IPS-11a (cell line): ENCODE measurements around the gene FDX1.
"Not testable (repeated sequence)": the region's sequence is repeated elsewhere in the genome, so short reads cannot be mapped to it uniquely, and the experiment has no call there.

Source experiments
- H3K4me3 ChIP-seq: one replicate; pipeline ENCODE4 v1.5.1; 2013; ENCODE audit warnings: low read depth, low read length, control low read depth

FDX1 gene, protein sequence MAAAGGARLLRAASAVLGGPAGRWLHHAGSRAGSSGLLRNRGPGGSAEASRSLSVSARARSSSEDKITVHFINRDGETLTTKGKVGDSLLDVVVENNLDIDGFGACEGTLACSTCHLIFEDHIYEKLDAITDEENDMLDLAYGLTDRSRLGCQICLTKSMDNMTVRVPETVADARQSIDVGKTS

DNA sequence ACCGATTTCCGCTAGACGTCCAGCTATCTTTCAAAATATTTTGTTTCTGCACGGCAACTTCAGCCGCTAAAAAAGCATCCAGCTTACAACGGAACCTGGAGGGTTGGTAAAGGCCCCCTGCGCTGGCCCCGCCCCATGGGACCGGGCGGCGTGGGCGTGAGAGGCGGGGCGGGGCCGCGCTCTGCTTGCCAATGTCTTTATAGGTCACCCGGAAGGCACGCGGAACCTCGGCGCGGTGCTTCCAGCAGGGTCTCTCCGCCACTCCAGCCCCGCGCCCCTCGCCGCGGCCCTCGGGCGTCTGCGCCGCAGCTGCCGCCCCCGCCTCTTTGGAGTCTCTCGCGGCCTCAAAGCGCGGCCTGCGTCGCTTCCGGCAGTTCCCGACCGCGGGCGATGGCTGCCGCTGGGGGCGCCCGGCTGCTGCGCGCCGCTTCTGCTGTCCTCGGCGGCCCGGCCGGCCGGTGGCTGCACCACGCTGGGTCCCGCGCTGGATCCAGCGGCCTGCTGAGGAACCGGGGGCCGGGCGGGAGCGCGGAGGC lies at the start of gene FDX1:
Gene FDX1 (plus strand): TSS at position 218 of the 536 bp plus-strand sequence. CDS start 173 bp downstream, at position 391.
- peak within 1 kb of the TSS; percentile 84 for H3K4me3 ChIP-seq

DNA sequence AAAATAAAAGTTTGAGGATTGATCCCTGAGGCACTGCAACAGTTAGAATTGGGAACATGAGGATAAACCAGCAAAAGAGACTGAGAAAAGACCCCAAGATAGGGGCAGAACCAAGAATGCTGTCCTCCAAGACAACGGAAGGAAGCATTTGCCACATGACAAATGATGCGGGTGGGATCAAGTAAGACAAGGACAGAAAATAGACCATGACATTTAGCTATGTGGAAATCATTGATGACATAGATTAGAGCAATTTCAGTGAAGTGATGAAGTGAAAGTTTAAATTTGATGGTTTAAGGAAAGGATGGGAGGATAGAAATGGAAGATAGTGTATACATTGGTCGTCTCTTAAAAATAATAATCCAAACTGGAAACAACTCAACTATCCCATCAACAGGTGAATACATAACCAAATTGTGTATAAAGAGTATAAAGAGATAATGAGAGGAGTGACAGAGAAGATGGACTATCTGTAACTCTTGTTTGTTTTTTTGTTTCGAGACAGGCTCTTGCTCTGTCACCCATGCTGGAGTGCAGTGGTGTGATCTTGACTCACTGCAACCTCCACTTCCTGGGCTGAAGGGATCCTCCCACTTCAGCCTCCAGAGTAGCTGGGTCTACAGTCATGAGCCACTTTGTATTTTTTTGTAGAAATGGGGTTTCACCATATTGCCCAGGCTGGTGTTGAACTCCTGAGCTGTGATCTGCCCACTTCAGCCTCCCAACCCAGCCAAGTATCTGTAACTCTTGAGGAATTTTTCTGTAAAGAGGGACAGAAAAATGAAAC lies 48.7 kb upstream of the FDX1 start:
- no peak overlapping the region for H3K4me3 ChIP-seq

DNA sequence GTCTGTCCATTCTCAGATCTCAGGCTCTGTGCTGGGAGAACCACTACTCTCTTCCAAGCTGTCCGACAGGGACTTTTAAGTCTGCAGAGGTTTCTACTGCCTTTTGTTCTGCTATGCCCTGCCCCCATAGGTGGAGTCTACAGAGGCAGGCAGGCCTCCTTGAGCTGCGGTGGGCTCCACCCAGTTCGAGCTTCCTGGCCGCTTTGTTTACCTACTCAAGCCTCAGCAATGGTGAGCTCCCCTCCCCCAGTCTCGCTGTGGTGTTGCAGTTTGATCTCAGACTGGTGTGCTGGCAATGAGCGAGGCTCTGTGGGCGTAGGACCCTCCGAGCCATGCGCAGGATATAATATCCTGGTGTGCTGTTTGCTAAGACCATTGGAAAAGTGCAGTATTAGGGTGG lies 41.5 kb upstream of the FDX1 start:
- not testable (repeated sequence) for H3K4me3 ChIP-seq

DNA sequence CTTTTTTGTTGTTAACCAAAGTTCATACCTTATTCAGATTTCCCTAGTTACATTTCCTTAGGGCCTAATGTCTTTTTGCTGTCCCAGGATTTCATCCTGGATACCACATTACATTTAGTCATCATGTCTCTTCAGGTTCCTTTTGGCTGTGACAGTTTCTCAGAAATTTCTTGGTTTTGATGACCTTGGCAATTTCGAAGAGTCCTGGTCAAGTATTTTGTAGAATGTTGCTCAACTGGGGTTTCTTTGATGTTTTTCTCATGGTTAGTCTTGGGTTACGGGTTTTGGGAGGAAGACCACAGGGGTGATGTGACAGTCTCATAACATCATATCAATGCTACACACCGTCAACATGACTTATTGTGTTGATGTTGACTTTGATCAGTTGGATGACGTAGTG lies 39.8 kb upstream of the FDX1 start:
- no peak overlapping the region for H3K4me3 ChIP-seq

DNA sequence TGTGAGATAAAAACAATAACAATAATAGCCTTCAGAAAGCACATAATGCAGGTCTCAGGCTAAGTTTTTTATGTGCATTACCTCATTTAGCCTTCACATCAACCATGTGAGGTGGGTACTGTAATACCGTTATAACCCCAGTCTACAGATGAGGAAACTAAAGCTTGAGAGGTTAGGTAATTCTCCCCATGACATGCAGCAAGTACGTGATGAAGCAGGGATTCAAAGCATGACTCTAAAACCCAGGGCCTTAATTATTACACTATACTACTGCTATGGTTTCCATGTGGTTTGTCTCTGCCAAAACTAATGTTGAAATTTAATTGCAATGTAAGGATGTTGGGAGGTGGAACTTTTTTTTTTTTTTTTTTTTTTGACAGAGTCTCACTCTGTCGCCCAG lies 37.7 kb upstream of the FDX1 start:
- no peak overlapping the region for H3K4me3 ChIP-seq

DNA sequence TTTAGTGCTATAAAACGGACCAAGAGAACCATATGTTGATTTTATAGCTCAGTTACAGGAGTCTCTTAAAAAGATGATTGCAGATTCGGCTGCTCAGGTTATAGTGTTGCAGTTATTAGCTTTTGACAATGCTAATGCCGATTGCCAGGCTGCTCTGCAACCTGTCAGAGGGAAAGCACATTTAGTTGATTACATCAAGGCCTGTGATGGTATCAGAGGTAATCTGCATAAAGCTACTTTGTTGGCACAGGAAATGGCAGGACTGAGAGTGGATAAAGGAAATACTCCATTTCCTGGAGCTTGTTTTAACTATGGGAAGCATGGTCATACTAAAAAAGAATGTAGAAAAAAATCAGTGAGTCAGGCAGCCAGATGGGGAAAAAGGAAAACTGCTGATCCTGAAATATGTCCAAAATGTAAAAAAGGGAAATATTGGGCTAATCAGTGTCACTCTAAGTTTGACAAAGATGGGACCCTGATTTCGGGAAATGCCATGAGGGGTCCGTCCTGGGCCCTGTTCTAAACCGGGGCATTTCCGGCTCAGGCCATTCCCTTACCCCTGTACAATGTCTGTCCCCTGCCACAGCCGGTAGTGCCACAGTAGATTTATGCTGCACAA lies 32.0 kb upstream of the FDX1 start:
- not testable (repeated sequence) for H3K4me3 ChIP-seq

DNA sequence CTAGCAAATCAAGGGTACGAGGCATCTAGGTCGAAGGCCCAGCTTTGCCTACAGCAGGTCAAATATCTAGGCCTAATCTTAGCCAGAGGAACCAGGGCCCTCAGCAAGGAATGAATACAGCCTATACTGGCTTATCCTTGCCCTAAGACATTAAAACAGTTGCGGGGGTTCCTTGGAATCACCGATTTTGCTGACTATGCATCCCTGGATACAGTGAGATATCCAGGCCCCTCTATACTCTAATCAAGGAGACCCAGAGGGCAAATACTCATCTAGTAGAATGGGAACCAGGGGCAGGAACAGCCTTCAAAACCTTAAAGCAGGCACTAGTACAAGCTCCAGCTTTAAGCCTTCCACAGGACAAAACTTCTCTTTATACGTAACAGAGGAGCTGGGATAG lies 26.2 kb upstream of the FDX1 start:
- H3K4me3 ChIP-seq = not testable (repeated sequence)

DNA sequence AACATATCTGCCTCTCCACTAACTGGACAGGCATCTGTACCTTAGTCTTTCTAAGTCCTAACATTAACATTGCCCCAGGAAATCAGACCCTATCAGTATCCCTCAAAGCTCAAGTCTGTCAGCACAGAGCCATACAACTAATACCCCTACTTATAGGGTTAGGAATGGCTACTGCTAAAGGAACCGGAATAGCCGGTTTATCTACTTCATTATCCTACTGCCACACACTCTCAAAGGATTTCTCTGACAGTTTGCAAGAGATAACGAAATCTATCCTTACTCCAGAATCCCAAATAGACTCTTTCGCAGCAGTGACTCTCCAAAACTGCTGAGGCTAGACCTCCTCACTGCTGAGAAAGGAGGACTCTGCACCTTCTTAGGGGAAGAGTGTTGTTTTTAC lies 24.1 kb upstream of the FDX1 start:
- not testable (repeated sequence) for H3K4me3 ChIP-seq

DNA sequence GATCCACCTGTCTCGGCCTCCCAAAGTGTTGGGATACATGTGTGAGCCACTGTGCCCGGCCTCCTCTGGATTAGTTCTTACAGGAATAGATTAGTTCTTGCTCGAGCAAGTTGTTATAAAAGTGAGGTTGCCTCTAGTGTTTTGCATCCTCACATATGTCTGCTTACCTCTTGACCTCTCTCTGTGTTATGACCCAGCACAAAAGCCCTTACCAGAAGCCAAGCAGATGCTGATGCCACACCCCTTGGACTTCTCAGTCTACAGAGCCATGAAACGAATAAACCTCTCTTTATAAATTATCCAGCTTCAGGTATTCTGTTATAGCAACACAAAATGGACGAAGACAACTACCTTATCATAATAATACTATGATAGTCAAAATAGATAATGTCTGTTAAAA lies 22.4 kb upstream of the FDX1 start:
- no peak overlapping the region for H3K4me3 ChIP-seq

DNA sequence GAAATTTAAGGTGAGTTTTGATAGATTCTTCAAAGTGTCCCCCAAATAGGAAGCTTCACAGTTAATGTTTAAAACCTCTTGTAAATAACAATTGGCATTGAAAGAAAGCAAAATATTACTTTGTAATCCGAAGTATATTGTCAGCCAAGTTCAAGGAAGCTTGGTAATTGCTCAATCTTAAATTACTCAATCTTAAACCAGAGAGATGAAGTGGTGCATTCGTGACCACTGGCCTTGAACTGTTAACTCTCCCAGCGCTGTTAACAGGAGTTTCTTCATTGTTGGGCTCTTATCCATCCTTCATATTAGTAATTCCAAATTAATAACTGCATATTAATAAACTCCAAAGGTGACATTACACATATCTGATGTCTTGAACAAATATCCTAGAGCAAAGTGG lies 20.6 kb upstream of the FDX1 start:
- no peak overlapping the region for H3K4me3 ChIP-seq

DNA sequence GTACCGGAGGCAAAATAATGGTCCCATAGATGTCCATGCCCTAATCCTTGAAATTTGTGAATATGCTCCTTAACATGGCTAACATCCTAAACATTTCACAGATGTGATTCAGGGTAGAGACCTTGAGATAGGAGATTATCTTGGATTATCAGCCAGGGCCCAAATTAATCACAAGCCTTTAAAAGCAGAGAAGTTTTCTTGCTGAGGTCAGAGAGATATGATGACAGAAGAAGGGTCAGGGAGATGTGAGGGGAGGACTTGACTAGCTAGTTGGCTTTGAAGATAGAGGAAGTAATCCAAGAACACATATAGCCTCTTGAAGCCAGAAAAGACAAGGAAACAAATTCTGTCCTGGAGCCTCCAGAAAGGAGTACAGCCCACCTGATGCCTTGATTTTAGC lies 19.1 kb upstream of the FDX1 start:
- H3K4me3 ChIP-seq = no peak overlapping the region

DNA sequence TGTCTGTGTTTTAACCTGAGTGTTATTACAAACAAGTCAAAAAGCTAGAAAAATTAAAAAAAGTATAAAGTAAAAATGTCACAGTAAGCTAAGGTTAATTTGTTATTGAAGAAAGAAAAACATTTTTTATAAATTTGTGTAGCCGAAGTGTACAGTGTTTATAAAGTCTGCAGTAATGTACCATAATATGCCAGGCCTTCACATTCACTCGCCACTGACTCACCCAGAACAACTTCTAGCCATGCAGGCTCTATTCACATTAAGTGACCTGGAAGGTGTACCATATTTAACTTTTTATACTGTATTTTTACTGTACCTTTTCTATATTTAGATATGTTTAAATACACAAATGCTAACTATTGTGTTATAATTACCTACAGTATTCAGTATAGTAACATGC lies 14.7 kb upstream of the FDX1 start:
- no peak overlapping the region for H3K4me3 ChIP-seq

DNA sequence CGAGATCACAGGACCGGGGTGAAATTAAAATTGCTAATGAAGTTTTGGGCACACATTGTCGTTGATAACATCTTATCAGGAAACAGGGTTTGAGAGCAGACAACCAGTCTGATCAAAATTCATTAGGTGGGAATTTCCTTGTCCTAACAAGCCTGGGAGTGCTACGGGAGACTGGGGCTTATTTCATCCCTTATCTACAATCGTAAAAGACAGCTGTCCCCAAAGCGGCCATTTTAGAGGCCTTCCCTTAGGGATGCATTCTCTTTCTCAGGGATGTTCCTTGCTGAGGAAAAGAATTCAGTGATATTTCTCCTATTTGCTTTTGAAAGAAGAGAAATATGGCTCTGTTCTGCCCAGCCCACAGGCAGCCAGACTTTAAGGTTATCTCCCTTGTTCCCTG lies 8.1 kb upstream of the FDX1 start:
- not testable (repeated sequence) for H3K4me3 ChIP-seq

DNA sequence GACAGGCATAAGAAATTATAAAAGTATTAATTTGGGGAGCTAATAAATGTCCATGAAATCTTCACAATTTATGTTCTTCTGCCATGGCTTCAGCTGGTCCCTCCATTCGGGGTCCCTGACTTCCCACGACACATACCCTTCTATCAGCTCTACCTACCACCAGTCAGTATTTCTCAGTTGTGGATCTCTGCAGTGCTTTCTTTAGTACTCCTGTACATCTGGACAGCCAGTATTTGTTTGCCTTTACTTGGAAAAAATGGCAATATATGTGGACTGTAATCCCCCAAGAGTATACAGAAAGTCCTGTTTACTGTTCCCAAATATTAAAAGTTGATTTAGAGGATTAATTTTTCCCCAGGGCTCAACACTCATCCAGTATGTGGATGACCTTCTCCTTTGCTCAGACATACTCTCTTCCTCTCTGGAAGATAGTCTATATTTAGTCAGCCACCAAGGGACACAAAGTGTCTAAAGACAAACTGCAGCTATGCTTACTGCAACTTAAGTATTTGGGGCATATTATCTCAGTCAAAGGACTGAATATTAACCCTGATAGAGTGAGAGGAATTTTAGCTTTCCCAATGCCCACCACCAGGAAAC lies 7.3 kb upstream of the FDX1 start:
- no peak overlapping the region for H3K4me3 ChIP-seq

DNA sequence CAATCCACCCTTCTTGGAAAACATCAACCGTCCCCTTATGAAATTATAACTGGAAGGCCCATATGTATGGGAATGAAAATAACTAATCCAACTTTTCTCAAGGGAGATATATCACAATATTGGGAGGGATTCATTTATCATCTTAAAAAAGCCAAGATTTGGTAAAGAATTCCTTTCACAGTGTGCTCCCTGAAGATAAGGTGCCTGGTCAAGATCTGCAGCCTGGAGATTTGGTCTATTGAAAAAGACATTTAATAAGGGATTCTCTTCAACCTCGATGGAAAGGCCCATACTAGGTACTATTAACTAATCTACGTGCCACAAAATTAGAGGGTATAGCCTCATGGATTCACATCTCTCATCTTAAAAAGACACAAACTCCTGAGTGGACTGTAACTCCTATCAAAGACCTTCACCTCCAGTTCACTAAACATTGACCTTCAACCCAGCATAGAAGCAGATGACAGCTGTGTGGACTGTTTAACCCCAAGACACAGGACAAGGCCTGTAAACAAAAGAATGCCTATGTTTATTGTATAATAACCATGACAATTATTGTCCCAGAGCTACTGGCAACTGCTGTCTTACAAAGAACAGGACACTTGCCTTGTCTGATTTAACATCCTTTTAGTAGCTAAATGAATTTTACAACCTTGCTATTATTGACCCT lies 4.8 kb upstream of the FDX1 start:
- H3K4me3 ChIP-seq = no peak overlapping the region

DNA sequence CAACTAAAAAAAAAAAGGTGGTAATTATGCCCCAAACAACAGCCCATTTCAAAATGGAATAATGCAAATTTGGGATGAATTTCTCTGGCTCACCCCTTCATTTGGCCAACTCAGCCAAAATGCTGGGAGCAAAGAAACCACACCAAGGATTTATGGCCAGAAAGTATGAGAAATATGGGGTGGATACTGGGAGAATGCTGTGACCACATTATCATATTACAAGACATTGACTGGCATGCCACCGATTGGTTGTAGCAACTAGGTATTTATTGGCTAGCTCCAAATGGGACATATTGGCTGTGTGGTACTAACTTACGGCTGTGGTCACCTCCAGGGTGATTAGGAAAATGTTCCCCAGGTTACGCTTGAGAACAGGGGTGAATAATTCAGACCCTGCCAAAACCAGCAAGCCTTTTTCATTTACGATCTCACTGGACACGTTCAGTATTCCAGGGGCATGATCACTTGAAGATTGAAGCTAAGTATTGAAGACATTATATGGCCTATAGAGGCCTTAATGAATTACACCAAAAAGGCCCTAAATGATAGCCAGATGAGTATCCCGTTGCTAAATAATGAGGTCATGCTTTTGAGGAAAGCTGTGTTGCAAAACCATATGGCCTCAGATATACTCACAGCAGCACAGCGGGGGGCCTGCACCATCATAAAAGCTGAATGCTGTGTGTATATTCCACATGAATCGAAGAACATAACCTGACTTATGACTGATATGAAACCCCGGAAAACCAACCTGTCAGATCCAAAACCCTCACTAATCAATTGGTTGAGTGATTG lies 3.8 kb upstream of the FDX1 start:
- no peak overlapping the region for H3K4me3 ChIP-seq

DNA sequence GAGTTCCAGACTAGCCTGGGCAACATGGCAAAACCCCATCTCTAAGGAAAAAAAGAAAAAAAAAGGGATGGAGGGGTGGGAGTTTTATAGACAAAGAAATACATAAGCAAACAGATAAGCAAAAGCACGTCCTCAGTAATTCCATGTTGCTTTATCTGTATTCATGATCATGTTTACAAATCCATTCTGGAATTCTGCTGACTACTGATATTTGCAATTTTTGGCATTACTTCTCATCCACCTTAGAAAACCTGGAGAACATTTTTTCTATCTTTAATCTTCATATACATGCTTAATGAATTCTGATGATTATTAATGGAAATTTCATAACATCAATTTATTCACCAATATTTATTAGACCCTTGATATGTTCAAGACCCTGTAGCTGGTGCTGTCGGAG lies 1.7 kb upstream of the FDX1 start:
- no peak overlapping the region for H3K4me3 ChIP-seq

DNA sequence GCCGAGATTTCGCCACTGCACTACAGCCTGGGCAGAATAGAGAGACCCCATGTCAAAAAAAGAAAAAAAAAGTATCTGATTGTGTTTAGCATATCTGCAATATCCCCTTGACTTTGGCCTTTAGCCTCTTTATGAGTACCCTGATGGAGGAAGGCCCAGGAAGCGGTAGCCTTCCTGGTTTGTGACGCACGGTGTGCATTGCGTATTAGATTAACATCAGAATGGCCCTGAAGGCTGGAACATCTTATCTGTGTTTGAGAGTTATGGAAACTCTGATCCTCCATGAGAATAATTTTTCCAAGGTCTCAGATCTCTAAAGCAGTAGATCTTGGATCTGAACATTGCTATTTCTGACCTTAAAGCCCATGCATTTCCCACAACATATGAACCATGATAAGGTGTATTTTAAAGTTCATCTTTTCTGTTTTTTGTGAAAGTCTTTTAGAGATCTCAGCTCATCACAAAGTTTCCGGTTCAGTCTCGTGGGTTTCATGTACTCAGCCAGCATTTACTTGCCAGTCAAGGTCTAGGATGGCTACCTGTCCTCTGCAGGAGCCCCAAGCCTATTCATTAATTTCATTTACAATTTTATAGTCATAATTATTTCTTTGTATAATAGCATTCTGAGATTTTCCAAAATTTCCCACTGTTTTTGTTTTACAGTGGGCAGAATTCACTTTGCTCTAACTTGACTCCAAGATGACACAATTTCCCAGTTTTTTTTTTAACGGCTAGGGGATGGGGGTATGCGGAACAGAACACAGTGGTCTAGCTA lies 605 bp upstream of the FDX1 start:
- peak overlapping the region; percentile 35 for H3K4me3 ChIP-seq

DNA sequence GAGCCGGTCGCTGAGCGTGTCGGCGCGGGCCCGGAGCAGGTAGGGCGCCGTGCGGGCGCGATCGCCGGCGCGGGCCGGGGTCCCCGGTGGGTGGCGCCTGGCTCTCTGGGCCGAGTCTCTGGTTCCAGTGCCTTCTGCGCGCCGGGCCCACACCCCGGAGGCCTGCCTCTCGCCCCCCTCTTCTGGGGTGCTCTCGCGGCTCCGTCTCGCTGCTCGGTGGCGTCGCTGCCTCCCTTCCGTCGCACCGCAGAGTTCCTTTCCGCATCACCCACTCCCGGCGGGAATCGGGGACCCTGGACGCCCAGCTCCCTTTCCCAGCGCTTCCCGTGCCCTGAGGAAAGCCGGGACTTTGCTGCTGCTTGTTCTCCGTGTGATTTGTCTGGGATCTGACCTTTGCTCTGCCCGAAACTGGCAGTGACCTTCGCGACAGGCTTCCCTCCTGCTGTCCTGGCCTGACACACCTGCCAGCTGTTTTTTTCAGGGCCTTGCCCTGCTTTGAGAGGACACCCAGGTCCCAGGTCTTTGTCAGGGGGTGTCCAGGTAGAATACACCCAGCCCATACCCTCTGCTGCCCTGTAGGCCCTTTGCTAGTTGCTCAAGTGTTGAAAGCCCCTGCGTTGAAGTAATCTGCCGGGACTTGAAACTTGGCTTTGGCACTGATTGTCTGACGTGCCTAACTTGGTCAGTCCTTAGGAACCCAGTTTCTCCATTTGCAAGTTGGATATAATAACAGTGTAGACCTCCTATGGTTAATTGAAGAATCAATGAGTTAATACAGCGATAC lies 711 bp downstream of the FDX1 start:
- H3K4me3 ChIP-seq = peak overlapping the region; percentile 84
